Stimulated activated CD4-positive, alpha-beta T cell treated with anti-CD3 and anti-CD28 coated beads, Interleukin-15, amount 100 ng/mL, for 48 hours (primary cell): Measurements from ENCODE around the gene RPS25.
"Not testable (repeated sequence)": the region's sequence is repeated elsewhere in the genome, so short reads cannot be mapped to it uniquely, and the experiment has no call there.

ENCODE experiments used
- DNase-seq, 2 donors: peaks; one replicate each; pipeline ENCODE4 v3.0.0-alpha.2; 2020; ENCODE audit warnings: low read depth in 2 of 2

RPS25 gene

GRCh38 chr11:119039471-119039870 lies 21.3 kb upstream of the RPS25 start:
- DNase-seq, result not testable (repeated sequence)

GRCh38 chr11:119038884-119039283 lies 20.7 kb upstream of the RPS25 start:
- DNase-seq, result no peak

- DNase-seq, result no peak
Observed at GRCh38 chr11:119034813-119035212, 16.7 kb upstream of the RPS25 start.

- DNase-seq, result not testable (repeated sequence)
Observed at GRCh38 chr11:119033421-119033820, 15.3 kb upstream of the RPS25 start.

GRCh38 chr11:119031912-119032280 lies 13.8 kb upstream of the RPS25 start:
- no peak for DNase-seq

- DNase-seq, result peak; percentile 98 to 99
Observed at GRCh38 chr11:119030329-119031047, 12.3 kb upstream of the RPS25 start, which contains the start of gene SLC37A4. Gene SLC37A4 (minus strand): TSS chr11:119030877.

- DNase-seq, result no peak
Observed at GRCh38 chr11:119030029-119030328, 11.8 kb upstream of the RPS25 start.

- DNase-seq, result peak in 1 of 2 donors; percentile 33
Observed at GRCh38 chr11:119029340-119030028, 11.3 kb upstream of the RPS25 start.

GRCh38 chr11:119029069-119029339 lies 10.9 kb upstream of the RPS25 start:
- DNase-seq, result no peak

- no peak for DNase-seq
Observed at GRCh38 chr11:119028346-119029068, 10.4 kb upstream of the RPS25 start.

- DNase-seq, result no peak
Observed at GRCh38 chr11:119027561-119028345, 9.6 kb upstream of the RPS25 start.

- DNase-seq, result no peak
Observed at GRCh38 chr11:119026970-119027369, 8.8 kb upstream of the RPS25 start.

GRCh38 chr11:119025978-119026766 lies 8.0 kb upstream of the RPS25 start:
- no peak for DNase-seq

- DNase-seq, result no peak
Observed at GRCh38 chr11:119025541-119025940, 7.4 kb upstream of the RPS25 start.

GRCh38 chr11:119025099-119025473 lies 6.9 kb upstream of the RPS25 start:
- no peak for DNase-seq

GRCh38 chr11:119024430-119025098 lies 6.4 kb upstream of the RPS25 start:
- DNase-seq, result no peak

GRCh38 chr11:119023741-119024140 lies 5.6 kb upstream of the RPS25 start:
- DNase-seq, result no peak

GRCh38 chr11:119021631-119022030 lies 3.5 kb upstream of the RPS25 start:
- DNase-seq, result no peak

GRCh38 chr11:119019996-119020395 lies 1.9 kb upstream of the RPS25 start:
- DNase-seq, result no peak

- DNase-seq, result not testable (repeated sequence)
Observed at GRCh38 chr11:119017377-119017776, 766 bp downstream of the RPS25 start.
